HG03159 (cell line): ENCODE measurements around the gene MLST8.

Source experiments
- ATAC-seq: cut with Tn5 transposase; IDR thresholded peaks from one replicate; pipeline ENCODE4 v1.9.1; 2021; ENCODE audit warnings: mild to moderate bottlenecking, moderate library complexity; ENCODE audit not compliant: unreplicated experiment

The MLST8 gene

DNA sequence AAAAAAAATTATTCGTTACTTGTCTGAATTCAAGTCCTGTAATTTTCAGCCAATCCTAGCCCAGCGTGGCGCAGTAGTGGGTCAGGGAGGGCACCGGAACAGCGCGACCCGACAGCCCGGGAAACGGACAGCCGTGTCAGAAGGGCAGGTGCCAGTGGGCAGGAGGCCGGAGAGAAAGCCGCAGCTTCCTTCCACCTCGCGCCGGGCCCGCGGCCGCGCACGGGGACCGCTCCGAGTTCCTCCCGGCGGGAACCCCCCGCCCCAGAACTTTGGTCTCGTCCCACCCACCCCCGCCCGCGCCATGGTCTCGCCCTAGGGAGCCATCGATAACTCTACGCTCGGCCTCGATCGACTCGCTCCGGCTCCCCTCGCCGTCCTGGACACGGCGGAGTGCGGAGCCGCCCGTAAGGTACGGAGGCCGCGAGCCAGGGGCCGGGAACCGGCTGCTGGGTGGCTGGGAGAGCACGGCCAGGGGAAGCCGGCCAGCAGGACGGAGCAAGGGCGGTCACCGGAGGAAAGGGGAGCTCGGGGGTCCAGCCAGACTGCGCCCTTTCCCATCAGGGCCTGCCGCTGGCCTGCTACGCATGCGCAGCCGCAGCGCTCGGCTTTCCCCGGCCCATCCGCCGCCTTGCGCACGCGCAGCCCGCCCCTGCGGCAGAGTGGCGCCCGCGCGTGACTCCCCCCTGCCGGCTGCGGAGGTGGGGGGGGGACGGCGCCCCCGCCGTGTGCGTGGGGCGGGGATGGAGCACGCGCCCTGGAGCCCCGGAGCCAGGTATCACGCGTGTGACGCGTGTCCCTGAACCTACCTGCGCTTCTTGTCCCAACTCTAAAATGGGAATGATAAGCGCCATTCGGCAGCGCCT lies at the start of gene MLST8:
Gene MLST8 (plus strand): TSS at position 351 of the 863 bp plus-strand sequence. CDS start 632 bp downstream, outside the sequence.
- peak; percentile 70 for ATAC-seq

- no peak for ATAC-seq
These were observed 49.0 kb upstream of the MLST8 start for GRCh38 chr16:2155977-2156848.

DNA sequence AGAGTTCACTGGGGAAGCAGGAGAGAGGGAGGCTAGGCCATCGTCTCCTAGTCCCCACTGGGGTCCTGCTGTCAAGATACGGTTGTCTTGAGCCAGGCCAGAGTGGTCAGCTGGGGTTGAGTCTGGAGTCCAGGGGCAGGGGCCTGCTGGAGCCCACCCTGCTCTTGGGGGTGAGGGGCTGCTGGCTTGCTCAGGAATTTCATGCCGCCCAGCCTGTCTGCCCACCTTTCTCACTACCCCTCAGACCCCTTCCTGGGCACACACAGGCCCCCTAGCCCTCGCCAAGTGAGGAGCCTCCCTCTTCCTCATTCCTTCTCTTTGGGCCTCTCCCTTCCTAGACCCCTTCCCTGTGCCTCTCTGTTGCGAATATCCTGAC lies 48.4 kb upstream of the MLST8 start:
- no peak for ATAC-seq

DNA sequence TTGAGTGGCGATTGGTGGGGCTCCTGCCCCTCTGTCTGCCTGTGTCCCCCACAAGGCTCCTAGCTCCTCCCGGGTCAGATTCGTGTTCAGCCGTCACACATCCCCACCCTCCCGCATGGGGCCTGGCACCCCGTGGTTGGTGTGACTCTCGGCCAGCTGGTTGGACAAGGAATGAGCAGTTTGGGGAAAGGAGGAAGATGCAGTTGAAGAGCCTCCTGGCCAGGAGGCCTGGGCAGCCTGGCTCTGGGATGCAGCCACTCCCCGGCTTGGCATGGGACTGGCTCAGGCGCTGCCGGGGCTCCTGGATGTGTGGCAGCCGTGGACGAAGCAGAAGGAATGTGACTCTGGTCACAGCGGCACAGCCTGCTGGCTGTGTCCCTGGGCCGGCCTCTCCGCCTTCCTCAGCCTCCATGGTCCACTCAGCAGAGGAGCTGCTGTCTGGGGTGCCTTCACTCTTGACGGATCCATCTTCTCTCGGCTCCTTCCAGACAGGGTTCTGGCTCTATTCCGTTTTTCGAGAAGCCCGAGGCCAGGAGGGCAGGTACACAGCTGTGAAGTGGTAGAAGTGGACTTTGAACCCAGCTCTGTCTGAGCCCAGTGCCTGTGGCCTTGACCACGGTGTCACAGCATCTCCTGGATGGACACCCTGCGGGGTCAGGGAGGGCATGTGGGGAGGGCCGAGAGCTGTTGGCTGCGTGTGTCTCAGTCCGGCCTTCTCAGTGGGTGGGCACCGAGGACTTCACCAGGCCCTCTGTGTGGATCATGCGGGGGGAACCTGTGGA lies 47.6 kb upstream of the MLST8 start:
- no peak for ATAC-seq

GRCh38 chr16:2158262-2158638 lies 47.0 kb upstream of the MLST8 start:
- ATAC-seq: no peak

DNA sequence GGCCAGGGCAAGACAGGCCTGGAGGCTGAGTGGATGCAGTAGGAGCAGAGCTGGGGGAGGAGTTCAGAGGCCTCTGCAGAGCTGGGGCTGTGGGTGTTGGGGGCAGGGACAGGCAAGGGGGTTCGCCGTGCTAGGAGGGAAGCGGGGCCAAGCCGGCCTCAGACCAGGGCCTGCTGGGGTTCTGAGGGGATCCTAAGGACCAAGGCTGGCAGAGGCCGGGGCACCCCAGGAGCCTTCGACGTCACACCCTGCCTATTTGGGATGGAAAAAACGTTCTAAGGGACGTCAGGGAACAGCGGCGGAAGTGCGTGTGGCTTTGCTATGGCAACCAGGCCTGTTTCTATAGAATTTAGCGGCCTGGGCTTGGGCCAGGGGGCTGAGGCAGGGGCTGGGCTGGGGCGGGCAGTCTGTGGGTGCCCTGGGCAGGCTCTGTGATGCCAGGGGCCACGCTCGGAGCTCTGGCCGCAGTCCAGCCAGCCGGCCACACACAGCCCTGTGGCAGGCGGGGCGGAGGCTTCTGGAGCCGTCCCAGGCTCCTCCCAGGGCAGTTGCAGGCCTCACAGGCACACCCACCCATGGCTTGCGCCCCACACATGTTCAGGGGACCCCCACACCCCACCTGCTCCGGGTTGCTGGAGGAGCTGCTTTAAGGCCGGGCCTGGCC lies 45.9 kb upstream of the MLST8 start:
- no peak for ATAC-seq

DNA sequence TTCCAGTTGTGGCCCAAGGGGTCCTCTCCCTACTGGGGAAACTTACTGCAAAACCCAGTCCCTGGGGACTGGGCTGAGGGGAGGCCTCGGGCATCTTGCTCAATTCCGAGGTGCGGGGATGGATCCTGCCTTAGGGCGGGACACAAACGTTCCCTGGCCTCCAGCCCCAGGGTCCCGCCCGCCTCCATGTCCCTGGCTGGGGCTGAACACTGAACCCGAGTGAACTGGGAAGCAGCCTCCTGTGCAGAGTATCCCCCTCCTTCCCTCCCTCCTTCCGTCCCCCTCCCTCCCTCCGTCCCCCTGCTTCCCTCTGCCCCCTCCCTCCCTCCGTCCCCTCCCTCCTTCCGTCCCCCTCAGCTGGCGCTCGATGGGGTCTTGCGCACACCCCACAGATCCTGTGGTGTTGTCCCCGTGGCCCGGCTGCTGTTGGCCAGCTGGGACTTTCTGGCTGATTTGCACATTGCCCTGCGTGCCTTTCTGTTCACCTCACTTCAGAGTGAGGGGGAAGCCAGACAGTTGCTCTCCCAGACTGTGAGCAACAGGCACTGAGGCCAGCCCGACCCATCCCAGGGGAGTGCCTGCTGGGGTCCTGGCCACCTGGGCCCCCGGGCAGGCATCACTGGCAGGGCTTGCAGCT lies 44.2 kb upstream of the MLST8 start:
- no peak for ATAC-seq

DNA sequence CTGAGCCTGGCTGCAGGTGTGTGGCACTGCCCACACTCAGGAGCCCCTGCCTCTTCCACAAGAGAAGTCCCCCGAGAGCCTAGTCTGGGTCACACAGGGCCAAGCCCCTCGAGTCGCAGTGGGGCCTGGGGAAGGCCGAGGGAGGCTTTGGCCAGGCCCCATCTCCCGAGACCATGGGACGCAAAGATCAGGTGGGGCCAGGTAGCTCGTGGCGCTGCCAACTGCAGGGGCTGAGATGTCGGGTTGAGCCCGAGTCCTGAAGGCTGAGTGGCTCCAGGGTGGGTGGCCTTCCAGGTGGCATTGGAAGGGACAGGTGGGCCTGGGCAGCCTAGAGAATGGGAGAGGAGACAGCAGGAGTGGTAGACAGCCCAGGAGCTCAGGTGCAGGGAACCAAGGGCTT lies 43.3 kb upstream of the MLST8 start:
- ATAC-seq: no peak

GRCh38 chr16:2162676-2163118 lies 42.6 kb upstream of the MLST8 start:
- ATAC-seq: no peak

- no peak for ATAC-seq
These were observed 41.9 kb upstream of the MLST8 start for GRCh38 chr16:2163211-2163881.

- no peak for ATAC-seq
These were observed 39.4 kb upstream of the MLST8 start for GRCh38 chr16:2165861-2166260.

- no peak for ATAC-seq
These were observed 38.8 kb upstream of the MLST8 start for GRCh38 chr16:2166263-2167067.

DNA sequence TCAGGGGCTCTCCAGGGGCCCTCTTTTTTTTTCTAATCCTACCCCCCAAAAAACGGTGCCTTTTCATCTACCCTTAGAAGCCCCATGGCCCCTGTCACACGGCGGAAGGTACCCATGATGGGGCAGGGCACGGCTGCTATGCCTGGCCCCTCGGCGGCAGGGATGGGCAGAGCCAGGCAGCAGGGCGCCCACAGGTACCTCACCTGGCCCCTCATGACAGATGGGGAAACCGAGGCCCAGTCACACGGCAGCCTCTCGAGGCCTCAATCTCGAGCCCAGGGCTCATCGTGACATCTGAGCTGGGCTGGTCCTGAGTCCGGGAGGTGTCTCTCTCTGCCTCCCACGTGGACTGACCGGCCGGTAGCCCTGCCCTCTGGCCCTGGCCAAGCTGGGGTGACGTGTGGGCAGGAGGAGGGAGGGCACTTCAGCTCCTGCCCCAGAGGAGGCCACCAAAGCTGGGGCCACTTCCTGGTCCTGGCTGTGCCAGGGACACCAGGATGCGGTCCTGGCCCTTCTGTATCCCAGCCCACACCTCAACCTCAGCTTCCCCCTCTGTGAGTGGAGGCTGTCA lies 38.1 kb upstream of the MLST8 start:
- no peak for ATAC-seq

DNA sequence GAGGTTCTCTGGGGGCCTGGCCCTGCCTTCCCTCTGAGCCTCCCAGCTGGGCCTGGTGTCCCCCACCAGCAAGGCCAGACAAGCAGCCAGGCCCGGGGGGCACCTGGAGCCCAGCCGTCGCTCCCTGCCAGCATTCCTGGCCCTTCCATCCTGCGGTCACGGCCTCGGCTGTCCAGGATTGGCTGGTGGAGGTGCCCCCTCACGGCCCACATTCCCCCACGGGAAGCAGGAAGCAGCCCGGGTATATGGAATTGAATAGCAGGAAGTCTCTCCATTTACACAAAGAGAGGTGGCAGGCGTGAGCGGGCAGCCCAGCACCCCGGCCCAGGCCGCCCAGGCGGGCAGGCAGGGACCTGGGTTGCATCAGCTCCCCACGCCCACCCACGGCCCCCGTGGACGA lies 35.2 kb upstream of the MLST8 start:
- ATAC-seq: no peak

GRCh38 chr16:2170587-2171435 lies 34.4 kb upstream of the MLST8 start:
- ATAC-seq: no peak

DNA sequence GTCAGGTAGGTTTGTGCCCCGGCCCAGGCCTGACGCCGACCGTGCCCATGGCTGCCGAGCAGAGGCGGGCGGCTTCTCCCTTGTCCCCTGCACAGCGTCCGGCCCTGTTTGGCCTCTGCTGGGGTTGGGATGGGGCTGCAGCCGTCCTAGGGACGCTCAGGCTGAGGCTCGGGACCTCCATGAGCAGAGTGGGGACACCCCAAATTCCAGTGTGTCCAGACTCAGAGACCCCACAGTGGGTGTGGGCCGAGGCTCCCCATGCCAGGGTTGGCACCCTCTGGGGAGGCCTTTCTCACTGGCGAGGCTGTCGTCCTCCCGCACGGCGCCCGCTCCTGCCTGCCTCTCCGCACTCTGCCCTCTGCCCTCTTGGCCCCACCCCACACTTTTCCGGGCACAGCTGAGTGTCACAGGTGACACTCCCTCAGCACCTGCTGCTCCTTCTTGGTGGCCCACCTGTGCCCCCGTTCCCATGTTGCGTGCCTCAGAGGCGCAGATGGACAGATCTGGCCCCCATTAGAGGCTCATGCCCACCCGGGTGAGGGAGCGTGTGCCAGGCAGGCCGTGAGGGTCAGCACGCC lies 33.6 kb upstream of the MLST8 start:
- no peak for ATAC-seq

DNA sequence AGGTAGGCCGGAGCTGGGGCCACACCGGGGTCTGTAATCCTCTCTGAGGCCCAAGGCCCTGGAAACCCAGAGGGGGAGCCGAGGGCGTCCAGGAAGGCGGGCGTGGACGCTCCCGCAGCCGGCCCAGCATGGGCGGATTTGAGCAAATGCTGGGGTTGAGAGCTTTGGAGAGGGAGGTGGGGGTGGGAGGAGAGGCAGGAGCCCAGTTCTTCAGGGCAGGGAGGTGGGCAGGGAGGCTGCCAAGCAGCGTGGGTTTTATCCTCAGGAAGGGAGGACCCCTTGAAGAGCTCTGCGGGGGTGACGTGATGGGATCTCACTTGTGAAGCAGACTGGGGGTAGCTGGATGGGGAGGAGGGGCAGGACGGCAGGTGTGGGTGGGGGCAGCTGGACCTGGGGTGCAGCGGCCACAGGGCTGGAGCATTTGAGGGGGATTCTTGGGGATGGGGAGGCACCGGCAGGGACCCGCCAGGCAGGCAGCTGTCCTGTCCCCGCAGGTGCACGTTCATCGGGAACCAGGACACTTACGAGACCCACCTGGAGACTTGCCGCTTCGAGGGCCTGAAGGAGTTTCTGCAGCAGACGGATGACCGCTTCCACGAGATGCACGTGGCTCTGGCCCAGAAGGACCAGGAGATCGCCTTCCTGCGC lies 32.4 kb upstream of the MLST8 start:
- no peak for ATAC-seq
